ENCODE data around the gene UPF3B. TPM values are rescaled to one million over a fixed set of nuclear protein-coding genes. Genes with fewer than 3 reads are reported as not detected.

UPF3B gene
- total and polyA plus RNA-seq, 9 of the 15 experiments (the other 6 are each of a cell fraction or from before 2014, with no cell fraction given) = 17.6 to 57.0 (median 32.3) TPM

- TF ChIP-seq ZNF395 (CRISPR knock-in tag; IDR thresholded peaks at IDR 0.05) (no peak), BCOR (IDR thresholded peaks at IDR 0.05) (no peak), PREB (CRISPR knock-in tag; IDR thresholded peaks at IDR 0.05) (no peak), ZZZ3 (IDR thresholded peaks at IDR 0.05) (0 out of 2 replicates have a peak, but pooled peaks have one; percentile 57), PTBP1 (IDR thresholded peaks at IDR 0.05; ENCODE audit: low read depth, low read length) (no peak), E2F5 (CRISPR knock-in tag; IDR thresholded peaks at IDR 0.05) (no peak), IRF1 (CRISPR knock-in tag; IDR thresholded peaks at IDR 0.05; ENCODE audit: borderline replicate concordance) (no peak), MGA (IDR thresholded peaks at IDR 0.05) (peak; percentile 81), SMARCA4 (IDR thresholded peaks at IDR 0.05) (no peak)
Measured at GRCh38 chrX:119871599-119872395, 19.0 kb upstream of the UPF3B start, which contains the start of the genes NDUFA1 and RNF113A (continued).
